ENCODE measurements around the gene COMMD7. TPM values are rescaled to one million over a fixed set of nuclear protein-coding genes. Genes with fewer than 3 reads are reported as not detected.

COMMD7 gene
- total RNA-seq, 1 donor from 2014 or later: 26.3 TPM

- DNase-seq (ENCODE audit: low read depth in 2 of 2): no peak
Measured at GRCh38 chr20:32680544-32681174, 62.6 kb downstream of the COMMD7 start.

GRCh38 chr20:32678948-32679347 is 64.3 kb downstream of the COMMD7 start:
- DNase-seq (ENCODE audit: low read depth in 2 of 2): no peak

DNA sequence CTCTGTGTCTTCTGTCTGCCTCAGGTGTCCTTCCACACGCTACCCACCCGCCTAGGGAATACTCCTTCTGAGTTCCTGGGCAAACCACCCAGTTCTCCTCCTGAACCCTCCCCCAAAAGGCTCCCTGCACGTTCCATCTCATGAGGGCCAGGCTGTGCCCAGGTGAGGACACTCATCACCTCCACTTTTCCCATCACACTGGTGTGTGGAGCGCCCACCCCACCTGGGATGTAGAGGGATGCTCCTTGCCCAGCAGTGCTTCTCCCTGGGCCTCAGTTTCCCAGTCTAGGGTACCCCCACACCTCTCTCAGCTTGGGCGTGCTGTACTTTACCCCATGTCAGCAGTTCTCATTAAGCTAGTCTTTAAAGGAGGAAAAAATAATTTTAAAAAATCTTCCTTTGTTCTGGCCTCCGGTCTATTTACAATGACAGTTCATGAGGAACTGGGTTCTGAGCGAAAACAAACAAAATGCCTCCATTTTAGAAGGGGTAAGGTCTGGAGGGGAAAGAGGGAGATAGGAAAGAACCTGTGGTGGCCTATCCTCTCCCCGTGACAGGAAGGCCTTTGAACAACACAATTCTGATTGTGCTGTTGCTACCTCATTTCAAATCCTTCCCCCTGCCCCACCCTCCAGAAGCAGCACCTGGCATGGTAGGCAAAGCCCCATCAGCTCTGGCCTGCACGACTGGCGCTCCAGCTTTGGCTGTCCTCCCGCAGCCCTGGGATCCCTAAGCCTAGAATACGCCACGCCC is 67.9 kb downstream of the COMMD7 start:
- no peak for DNase-seq (ENCODE audit: low read depth in 2 of 2)

DNA sequence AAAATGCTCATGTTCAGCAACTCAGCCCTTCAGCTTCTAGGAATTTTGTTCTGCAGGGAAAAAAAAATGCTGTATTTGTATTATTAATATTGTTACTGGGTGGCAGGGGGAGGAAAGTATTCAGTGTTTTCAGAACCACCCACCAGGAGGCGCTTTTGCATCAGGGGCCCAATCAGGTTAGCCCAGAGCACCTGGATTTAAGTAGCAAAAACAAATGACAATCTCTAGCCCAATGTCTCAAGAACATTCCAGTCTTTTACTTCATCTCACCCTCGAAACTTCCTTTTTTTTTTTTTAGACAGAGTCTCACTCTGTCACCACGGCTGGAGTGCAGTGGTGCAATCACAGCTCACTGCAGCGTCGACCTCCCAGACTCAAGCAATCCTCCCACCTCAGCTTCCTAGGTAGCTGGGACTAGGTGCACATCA is 68.9 kb downstream of the COMMD7 start:
- peak; percentile 34 to 66 for DNase-seq (ENCODE audit: low read depth in 2 of 2)

- DNase-seq (ENCODE audit: low read depth in 2 of 2): no peak
Measured at GRCh38 chr20:32672982-32673851, 70.0 kb downstream of the COMMD7 start.

GRCh38 chr20:32672394-32672981 is 70.8 kb downstream of the COMMD7 start:
- DNase-seq (ENCODE audit: low read depth in 2 of 2): no peak

GRCh38 chr20:32670773-32671455 is 72.4 kb downstream of the COMMD7 start:
- no peak for DNase-seq (ENCODE audit: low read depth in 2 of 2)

DNA sequence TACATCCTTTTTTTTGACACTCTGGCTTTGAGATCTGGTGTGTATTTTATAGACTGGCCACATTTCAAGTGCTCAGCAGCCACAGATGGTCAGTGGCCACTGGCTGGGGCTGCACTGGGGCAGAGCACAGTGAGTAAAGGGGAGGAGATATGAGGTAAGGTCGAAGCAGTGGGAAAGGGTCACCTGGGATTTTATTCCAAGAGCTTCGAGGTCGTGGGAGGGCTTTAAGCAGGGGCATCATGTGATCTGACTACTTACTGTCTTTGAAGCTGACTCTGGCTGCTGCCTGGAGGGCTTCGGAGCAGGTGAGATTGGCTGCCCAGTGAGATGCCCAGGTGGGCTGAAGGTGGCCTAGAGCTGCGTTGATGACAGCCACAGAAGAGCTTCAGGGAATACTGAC is 76.2 kb downstream of the COMMD7 start:
- no peak for DNase-seq (ENCODE audit: low read depth in 2 of 2)

DNA sequence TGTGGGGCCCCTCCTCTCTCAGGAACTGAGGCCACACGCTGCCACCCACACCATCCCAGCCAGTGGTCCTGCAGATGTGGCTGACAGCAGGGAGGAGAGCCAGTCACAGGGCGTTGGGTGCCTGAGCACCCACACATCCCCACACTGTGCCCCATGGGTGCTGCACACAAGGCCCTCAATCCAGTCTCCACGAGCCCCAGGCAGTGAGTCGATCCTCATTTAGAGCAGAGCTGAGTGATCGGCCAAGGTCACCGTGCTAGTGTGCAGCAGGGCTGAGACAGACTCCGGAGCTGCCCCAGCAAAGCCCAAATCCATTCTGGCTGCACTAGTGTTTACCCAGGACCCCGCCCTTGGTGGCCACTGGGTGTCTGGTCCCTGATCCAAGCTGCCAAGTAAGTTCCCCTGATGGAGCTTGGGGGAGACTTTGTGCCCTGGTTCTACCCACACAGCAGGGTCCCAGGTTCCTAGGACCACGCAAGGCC is 78.5 kb downstream of the COMMD7 start:
- DNase-seq (ENCODE audit: low read depth in 2 of 2): no peak

DNA sequence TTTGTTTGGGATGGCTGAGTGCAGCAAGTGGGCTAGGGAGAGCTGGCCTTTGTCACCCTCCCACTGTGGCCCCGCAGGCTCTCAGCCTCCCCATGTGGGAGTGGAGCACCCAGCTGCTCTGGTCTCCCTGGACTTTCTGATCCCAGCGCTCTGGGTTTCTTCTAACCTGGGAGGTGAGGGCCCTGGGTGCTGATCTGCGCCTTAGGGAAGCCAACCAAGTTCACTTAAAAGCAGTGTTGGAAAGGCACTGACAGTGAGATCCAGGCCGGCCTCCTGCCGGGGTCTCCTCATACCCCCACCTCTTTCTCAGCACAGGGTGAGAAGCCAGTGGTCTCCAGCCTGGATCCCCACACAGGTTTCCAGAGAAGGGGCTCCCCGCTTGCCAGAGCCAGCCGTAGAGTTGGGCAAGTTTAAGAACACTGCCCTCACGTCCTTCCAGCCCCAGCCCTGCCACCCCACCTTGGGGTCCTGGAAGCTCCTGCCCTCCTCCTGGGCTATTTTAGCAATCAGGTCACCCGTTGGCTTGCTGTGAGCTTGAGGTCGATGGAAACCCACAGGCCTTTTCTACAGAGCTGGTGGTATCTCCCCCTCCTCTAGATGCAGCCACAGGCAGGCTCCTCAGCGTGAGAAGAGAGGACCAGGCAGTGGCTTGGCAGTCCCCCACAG is 79.1 kb downstream of the COMMD7 start:
- no peak for DNase-seq (ENCODE audit: low read depth in 2 of 2)

DNA sequence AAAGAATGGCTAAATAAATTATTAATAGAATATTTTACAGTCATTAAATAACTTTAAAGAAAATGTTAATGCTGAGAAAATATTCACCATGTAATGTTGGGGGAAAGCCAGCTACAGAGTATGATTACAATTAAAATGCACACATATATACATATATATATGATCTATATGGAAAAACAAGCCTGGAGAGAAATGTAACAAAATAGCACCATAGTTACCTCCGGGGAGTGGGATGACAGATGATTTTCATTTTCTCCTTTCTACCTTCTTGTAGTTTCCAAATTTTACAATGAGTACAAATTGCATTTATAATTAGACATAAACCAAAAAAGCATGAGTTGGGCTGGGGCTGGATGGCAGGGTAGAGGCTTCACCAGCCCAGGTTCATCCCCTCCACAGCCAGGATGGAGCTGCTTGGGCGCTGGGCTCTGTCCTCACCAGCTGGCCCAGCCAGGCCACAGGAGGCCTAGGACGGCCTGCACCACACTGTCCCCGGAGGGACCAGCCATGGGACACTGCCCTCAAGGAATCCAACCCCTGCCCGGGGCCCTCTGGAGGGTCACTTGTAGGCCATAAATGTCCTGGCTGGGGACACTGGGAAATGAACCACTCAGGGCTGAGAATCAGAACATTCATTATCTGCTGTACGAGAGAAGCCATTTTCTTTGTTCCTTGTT is 79.8 kb downstream of the COMMD7 start:
- DNase-seq (ENCODE audit: low read depth in 2 of 2): no peak

DNA sequence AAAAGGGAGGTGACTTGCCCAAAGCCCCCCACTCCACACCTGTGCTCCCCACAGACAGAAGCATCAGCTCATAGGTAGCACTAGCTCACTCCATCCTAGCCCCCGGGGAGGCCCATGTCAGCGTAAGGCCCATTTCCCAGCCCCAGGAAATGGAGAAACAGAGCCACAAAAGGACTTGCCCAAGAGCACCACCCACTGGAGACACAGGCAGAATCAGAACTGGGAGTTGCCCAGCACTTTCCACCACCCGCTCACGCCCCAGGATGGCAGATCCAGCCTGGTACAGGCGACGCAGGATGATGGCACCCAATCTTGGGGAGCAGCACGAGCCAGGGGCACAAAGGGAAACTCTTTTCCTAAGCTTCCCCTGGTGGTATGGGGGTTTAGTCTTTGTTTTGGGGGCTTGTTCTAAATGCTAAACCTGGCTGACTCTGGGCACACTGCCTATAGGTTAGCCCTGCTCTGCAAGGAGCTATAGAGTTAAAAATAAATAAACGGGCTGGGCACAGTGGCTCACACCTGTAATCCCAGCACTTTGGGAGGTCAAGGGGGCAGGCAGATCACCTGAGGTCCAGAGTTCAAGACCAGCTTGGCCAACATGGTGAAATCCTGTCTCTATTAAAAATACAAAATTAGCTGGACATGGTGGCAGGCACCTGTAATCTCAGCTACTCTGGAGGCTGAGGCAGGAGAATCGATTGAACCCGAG is 81.3 kb downstream of the COMMD7 start:
- DNase-seq (ENCODE audit: low read depth in 2 of 2): no peak

- DNase-seq (ENCODE audit: low read depth in 2 of 2): no peak
Measured at GRCh38 chr20:32660661-32661060, 82.6 kb downstream of the COMMD7 start.

- no peak for DNase-seq (ENCODE audit: low read depth in 2 of 2)
Measured at GRCh38 chr20:32656827-32657226, 86.4 kb downstream of the COMMD7 start.

DNA sequence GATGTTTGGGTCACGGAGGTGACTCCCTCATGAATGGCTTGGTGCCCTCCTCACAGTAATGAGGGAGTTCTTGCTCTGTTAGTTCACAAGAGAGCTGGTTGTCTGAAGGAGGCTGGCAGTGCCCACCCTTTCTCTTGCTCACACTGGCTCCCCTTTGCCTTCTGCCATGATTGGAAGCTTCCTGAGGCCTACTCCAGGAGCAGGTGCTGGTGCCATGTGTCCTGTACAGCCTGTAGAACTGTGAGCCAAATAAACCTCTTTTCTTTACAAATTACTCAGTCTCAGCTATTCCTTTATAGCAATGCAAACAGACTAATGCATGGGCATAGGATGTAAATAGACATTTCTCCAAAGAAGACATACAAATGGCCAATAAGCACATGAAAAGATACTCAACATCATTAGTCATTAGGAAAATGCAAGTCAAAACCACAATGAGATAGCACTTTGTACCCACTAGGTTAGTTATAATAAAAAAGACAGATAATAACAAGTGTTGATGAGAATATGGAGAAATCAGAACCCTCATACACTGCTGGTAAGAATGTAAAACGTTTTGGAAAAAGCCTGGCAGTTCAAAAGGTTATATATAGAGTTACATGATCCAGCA is 87.3 kb downstream of the COMMD7 start:
- DNase-seq (ENCODE audit: low read depth in 2 of 2): no peak

- peak; percentile 37 to 71 for DNase-seq (ENCODE audit: low read depth in 2 of 2)
Measured at GRCh38 chr20:32652739-32653526, 90.3 kb downstream of the COMMD7 start.
